ENCODE data around the gene TUBGCP6.

The TUBGCP6 gene

DNA sequence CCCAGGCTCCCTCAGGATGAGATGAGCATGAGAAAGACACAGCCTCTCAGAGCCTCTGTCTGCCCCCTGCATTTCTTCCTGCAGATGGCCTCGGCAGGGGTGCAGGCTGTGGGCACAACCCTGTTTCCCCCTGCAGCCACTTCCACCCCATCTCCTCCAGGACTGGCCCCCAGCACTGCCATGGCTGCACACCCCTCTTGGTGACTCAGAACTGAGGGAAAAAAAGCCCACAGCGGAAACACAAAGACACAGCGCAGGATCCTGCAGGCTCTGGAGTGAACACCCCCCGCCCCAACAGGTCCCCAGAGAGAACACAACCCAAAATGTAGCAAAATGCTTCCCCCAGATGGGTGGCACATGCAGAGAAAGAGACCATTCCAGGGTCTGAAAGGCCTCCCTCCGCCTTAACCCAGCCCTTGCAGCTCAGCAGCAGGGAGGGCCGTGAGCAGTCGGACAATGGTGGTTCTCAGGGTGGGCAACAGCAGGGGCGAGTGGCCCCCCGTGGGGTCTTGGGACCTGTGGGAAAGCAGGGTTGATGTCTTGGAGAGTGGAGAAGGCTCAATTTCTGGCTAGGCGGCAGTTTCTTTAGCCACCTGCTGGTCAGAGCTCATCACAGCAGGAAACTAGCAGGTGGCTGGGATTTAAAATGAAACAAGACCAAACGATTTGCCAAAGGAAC, 8.0 kb downstream of the TUBGCP6 start:
- H3K4me3 ChIP-seq (ENCODE audit: low read depth, low read length), result no peak overlapping the region
- DNase-seq (ENCODE audit: low read depth), result no peak

DNA sequence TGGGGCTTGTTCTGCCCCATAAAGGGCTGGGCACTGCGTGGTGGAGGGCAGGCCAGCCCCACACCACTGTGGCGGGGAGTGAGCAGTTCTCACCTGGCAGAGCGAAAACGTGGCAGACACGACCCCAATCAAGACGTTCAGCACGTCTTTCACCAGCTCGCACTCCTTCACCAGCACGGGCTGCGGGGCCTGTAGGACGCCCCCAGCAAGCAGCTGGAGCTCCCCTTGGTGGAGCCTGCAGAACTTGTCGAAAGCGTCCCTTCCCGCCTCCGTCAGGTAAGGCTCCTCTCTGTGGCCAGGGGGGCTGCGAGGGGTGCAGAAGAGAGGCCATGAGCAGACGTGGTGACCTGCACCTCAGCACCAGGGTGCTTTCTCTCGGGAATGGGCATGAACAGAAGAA, 11.6 kb downstream of the TUBGCP6 start:
- no peak for DNase-seq (ENCODE audit: low read depth)
- no peak overlapping the region for H3K4me3 ChIP-seq (ENCODE audit: low read depth, low read length)

DNA sequence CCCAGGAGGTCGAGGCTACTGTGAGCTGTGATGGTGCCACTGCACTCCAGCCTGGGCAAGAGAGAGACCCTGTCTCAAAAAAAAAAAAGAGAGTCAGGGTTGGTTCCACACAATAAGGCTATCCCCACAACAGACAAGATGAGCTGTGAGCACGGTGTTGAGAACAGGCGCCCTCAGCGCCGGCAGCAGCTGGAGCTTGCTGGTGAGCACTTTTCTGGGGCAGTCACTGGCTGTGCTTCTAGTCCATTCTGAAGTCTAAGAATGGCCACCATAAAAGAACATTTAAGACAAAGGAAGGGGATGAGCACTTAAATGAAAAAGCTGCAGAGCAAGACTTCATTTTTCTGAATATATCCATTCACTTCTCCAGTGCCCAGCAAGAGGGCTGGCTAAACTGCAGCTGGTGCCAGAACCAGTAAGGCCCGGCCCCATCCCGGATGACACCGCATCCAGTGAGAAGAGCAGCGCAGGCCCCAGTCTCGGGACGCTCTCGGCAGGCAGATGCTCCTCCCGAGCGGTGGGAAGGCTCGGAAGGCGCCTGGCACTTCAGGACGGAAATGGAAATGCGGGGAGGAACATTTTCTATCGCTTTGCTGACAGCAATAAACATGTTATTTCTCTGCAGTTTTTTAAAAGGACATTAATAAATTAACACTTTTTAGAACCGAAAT, 12.2 kb downstream of the TUBGCP6 start:
- no peak for DNase-seq (ENCODE audit: low read depth)
- H3K4me3 ChIP-seq (ENCODE audit: low read depth, low read length), result no peak overlapping the region

DNA sequence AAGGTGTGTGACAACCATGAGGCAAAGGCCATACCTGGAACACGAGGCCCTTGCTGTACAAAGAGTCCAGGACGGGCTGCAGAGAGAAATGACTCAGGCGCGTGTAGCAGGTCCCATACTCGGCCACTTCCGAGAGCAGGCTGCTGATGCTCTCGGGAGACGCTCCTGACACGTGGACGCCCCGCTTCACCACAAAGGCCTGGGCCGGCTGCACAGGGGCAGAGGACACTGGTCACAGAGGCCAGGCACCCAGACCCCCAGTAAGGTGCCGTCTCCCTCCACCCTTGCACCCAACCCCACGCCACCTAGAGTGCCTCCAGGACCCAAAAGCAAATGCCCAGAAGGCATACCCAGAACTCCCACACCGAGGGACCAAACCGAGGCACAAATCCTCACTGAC, 15.5 kb downstream of the TUBGCP6 start:
- no peak overlapping the region for H3K4me3 ChIP-seq (ENCODE audit: low read depth, low read length)
- DNase-seq (ENCODE audit: low read depth), result no peak

DNA sequence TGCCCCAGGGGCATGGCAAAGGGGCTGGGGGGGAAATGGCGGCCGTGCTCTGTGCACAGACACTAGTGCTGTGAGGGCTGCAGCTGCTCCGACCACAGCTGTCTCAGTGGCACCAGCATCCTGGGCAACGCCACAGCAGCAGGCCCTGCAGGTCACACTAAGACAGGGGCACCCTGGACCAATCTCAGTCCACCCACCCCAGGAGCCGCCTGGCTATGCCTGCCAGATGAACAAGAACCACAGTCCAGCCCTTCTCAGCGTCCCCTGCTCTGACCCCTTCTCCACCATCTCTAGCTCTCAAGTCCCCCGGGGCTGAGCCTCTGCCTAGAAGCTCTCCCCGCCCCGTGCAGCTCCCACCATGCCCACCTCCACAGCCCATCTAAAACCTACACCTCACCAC, 16.5 kb downstream of the TUBGCP6 start:
- DNase-seq (ENCODE audit: low read depth), result no peak
- H3K4me3 ChIP-seq (ENCODE audit: low read depth, low read length), result no peak overlapping the region

DNA sequence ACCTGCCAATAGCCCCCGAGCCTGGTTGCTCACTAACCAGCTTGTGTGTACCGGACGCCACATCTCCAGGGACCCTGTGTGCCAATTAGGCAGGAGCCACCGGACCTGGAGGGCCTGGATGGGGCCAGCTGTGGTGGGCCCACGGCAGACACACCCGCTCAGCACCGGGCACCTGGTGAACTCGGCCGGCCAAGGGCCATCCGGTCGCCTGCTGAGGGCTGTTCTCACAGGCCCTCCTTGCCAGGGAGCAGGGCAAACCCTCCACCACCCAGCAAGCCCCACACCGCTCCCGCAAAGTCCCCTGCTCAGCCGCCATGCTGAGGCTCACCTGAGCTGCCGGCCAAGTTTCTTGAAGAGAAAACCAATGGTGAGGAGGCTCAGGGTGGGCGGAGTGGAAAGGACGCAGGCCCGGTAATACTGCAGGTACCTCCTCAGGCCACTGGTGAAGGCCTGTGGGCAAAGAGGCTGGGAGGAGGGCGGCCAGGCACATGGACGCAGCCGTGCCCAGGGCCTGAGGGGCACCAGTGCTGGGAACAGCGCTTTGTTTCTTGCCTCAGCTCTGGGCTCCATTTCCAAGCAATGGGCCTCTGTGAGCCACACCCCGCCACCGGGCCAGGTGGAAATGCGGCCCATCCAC, 17.1 kb downstream of the TUBGCP6 start:
- H3K4me3 ChIP-seq (ENCODE audit: low read depth, low read length), result no peak overlapping the region
- DNase-seq (ENCODE audit: low read depth), result no peak

DNA sequence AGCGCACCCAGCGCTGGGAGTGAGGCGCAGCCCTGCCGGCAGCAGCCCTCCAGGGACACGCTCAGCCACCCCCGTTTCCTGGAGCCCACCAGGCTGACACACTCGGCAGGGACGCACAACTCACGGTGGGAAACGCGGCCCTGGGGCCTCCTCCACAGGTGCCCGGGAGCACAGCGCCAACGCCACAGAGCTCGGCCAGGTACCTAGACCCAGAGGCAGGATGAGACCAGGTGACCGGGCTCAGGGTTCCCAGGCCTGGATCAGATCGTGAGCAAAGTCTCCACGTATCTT, 18.0 kb downstream of the TUBGCP6 start:
- no peak overlapping the region for H3K4me3 ChIP-seq (ENCODE audit: low read depth, low read length)
- no peak for DNase-seq (ENCODE audit: low read depth)

DNA sequence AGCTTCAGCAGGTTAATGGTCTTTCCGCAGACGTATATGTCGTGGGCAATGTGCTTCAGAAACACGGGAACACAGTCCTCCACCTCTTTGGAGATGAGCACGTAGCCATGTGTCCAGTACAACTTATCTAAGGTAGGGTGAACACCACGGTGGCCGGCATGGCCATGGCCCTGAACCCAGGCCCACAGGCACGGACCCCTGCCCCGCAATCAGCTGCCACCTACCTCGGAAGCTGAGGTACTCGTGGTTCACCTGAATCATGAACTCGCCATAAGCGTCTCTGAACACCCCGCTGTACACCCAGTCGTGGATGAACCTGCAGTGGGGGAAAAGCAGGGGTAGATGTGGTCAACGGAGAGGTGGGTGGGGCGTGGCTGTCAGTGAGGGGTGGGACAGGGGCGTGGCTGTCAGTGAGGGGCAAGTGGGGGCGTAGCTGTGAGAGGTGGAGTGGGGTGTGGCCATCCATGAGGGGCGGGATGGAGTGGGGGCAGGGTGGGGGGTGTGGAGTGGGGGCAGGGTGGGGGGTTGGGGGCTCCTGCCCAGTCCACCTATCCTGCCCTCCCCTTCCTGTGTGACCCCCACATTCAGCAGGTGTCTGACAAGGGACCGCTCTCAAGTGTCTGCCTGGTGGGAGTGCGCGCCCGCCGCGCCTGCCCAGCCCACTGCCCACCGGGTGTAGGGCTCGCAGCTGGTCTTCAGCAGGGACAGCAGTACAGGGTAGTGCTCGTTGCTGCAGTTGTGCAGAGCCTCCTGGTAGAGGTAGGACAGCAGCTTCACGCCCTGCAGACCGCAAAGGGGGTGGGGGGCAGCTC, 18.6 kb downstream of the TUBGCP6 start:
- H3K4me3 ChIP-seq (ENCODE audit: low read depth, low read length), result no peak overlapping the region
- DNase-seq (ENCODE audit: low read depth), result no peak

DNA sequence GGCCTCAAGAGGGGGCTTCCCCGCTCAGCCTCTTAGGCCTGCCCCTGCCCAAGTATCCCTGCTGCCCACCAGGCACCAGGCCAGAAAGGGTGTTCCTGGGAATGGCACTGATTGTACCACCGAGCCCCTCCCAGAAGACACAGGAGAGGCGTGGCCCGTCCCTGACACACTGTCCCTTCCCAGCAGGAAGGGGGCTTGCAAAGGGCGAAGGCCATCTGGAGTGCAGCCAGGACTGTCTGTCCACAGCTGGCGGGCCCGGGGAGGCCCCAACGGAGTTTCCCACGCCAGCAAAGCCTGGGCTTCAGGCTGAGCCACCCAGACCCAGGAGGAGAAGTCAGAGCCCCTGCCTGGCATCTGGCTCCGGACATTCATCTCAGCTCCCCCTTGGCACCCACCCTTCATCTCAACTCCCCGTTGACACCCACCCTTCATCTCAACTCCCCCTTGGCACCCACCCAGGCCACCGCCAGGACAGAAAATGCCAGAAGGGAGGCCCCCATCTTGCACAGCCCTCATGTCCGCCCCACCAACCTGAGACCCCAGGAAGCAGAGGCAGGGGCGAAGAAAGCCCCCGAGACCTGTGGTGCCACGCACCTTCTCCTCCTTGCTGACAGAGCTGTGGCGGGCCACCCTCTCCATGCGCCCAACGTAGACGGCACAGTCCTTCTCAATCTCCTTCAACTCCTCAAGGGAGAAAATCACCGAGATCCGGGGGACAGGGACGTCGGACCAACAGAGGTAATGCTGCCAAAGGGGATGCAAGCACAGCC, 19.4 kb downstream of the TUBGCP6 start:
- no peak for DNase-seq (ENCODE audit: low read depth)
- H3K4me3 ChIP-seq (ENCODE audit: low read depth, low read length), result no peak overlapping the region

DNA sequence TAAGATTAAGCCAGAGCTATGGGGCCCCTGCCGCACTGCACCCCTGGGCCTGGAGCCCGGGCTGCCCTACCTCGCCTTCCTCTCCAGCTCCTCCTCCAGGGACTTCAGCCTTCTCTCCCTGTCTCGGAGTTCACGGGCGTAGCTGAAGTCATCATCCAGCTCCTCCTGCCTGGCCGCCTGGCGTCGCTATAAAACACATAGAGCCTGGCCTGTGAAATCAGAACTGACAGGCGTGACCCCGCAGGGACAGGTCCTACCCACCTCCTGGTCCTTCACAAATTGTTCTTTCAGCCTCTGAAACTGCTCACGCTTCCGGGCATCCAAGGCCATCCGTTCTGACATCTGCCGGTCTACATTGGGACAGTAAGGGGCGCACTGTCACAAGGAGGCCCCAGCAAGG, 20.8 kb downstream of the TUBGCP6 start:
- no peak for DNase-seq (ENCODE audit: low read depth)
- H3K4me3 ChIP-seq (ENCODE audit: low read depth, low read length), result no peak overlapping the region

DNA sequence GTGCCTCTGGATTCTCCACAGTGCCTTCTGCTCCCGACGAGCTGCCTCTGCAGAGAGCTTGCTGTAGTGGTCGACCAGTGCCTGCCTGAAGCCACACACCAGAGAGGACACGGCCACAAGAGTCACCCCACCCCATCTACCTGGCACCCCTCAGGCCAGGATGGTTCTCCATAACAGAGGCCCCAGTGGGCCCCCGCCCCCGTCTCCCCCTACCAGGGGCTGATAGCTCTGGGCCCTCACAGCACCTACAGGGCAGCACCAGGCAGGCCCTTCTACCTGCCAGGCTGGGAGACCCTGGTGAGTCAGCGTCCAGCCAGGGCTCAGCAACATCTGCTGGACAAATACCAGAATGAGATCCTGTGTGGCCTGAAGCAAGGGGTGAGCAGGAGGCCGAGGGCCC, 22.3 kb downstream of the TUBGCP6 start:
- no peak overlapping the region for H3K4me3 ChIP-seq (ENCODE audit: low read depth, low read length)

DNA sequence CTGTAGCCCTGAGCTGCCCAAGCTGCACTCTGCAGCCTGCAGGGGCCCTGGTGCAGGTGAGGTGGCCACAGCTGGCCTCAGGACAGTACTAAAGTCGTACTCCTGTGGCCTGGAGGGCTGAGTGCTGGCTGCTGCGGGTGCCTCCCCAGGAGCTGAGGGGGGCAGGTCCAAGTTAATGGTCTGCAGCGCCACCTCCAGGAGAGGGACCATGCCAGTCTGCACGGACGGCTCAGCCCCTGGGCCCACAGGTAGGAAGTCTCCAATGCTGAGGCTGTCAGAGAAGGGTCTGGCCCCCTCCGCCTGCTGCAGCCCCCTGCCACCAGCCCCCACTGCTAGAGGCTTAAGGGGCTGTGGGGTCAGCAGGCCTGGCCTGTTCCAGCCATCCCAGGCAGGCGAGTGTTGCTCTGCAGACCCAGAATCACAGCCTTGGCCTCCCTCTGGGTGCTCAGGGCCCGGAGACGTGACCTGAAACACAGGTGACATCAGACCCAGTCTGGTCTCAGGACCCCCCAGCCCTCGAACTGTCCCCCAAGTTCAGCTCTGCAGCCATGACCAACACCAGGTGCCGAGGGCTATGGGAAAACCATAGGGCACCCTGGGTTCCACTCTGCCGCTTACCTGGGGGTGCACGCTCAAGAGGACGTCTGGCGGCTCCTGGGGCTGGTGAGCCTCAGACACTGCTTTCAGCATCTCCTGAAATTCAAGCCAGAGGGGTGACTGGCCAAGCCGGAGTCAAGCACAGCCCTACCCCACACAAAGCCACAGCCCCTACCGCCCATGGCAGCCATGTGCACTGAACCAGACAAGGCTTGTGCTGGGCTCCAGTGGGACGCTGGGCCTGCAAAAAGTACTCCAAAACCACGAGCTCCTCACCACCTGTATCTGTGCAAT, 23.2 kb downstream of the TUBGCP6 start:
- no peak overlapping the region for H3K4me3 ChIP-seq (ENCODE audit: low read depth, low read length)
- no peak for DNase-seq (ENCODE audit: low read depth)

More for the DNA sequence above, 22.3 kb downstream of the TUBGCP6 start:
- no peak for DNase-seq (ENCODE audit: low read depth)

DNA sequence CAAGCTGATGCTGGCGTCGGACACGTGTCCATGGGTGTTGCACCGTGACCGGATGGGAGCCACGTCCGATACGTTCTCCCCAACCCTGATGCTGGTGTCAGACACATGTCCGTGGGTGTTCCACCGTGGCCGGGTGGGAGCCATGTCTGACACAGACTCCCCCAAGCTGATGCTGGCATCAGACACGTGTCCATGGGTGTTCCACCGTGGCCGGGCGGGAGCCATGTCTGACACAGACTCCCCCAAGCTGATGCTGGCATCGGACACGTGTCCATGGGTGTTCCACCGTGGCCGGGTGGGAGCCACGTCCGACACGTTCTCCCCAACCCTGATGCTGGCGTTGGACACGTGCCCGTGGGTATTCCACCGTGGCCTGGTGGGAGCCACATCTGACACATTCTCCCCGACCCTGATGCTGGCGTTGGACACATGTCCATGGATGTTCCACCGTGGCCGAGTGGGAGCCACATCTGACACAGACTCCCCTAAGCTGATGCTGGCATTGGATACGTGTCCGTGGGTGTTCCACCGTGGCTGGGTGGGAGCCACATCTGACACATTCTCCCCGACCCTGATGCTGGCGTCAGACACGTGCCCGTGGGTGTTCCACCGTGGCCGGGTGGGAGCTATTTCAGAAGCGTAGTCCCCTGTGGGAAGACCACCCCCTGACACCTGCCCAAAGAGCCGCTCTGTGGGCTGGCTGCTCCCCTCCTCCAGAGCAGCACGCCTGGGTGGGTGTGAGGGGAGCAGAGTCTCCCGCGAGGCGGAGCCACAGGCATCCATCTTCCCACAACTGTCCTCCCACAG, 24.0 kb downstream of the TUBGCP6 start:
- DNase-seq (ENCODE audit: low read depth), result no peak
- H3K4me3 ChIP-seq (ENCODE audit: low read depth, low read length), result no peak overlapping the region

DNA sequence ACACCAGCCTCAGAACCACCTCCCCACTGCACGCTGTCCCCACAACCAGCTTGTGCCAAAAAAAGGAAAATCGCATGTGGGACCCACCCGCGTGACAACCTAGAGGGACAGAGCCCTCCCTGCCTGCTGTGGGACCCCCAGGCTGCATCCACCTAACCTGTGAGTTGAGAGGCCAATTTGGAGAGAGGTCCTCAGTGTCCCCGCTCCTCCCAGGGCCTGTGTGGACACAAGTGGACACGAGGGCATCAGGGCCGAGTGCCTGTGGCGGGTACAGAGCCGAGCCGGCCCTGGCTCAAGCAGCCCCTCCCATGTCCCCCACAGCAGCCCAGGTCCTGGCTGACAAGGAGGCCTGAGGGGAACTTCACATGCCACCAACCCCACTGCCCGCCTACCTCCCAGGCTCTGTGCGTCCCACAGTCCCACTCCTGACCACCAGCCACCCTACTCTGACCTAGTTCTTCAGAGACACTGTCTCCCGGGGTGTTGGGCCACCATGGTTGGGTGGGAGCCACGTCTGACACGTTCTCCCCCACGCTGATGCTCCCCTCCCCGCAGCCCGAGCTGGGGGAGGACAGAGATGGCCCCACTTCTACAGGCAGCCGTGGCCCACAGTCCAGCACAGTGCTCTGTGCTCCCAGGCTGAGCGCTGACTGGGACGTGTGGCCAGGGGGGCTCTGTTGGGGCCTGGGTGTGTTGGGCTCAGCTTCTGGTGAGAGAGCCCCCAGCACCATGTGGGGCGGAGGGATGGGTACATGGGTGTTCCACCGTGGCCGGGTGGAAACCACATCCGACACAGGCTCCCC, 24.8 kb downstream of the TUBGCP6 start:
- no peak overlapping the region for H3K4me3 ChIP-seq (ENCODE audit: low read depth, low read length)
- DNase-seq (ENCODE audit: low read depth), result no peak

DNA sequence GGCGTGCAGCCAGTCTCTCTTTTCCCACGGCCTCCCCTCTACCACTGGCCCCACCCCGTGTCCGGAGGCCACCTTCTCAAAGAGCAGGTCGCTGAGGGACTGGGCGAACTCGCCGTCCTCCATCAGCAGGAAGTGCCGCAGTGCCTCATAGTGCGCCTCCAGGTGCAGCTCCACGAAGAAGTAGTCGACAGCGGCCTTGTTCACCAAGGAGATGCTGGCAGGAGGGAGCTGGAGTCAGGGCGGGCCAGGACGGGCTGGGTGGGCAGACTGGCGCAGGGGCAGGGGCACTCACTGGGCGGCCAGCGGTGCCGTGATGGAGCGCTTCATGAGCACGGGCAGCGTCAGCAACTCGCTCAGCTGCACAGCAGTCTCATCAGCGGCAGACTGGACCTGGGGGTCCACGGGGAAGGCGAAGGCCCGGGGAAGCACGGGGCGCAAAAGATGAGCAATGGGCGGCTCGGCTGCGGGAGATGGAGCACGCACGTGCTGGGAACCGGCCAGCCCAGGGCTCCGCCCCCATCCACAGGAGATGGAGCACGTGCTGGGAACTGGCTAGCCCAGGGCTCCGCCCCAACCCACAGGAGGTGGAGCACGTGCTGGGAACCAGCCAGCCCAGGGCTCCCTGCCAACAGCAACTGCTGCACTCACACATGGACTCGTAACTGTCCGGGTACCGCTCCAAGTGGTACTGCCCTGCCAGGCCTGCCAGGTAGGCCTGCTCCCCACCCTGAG, 25.7 kb downstream of the TUBGCP6 start:
- H3K4me3 ChIP-seq (ENCODE audit: low read depth, low read length), result no peak overlapping the region
- peak; percentile 47 for DNase-seq (ENCODE audit: low read depth)

DNA sequence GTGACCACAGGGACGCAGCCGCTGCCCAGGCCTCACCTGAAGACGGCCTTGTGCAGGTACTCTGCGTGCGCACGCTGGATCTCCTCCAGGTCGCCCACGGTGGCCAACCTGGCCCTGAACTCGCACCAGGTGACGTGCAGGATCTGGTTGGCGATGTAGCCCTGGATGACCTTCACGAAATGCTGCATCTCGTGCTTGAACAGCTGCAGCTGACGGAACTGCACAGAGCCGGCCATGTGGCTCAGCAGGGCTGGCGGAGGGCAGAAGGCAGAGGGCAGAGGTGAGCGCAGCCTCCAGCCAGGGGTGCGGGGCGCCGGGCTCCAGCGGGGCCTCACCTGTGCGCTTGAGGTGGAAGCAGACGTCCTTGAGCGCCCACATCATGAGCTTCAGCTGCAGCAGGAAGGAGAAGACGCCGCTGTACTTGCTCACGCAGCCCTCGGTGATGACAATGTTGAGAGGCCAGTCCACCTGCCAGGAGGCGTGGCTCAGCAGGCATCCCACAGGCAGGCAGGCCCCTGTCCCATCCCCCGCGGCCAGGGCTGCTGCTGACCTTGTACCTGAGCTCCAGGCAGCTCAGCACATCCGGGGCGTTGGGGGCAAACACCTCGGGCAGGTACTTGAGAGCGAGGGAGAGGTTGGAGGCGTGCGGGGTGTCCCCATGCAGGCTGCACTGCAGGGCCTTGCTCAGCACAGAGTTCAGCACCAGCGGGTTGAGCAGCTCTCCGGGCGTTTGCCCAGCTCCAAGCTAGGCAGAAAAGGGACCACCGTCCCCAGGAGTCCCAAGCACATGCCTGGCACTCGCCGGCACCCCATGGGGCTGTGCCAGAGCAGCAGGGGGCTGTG, 26.4 kb downstream of the TUBGCP6 start:
- DNase-seq (ENCODE audit: low read depth), result no peak
- no peak overlapping the region for H3K4me3 ChIP-seq (ENCODE audit: low read depth, low read length)
